ENCODE measurements around the gene RABEP2. TPM values are rescaled to one million over a fixed set of nuclear protein-coding genes. Genes with fewer than 3 reads are reported as not detected.

The RABEP2 gene
- total and polyA plus RNA-seq, 9 of the 15 experiments (the other 6 are each of a cell fraction or from before 2014, with no cell fraction given), result 0.15 to 13.4 (median 3.5) TPM

DNA sequence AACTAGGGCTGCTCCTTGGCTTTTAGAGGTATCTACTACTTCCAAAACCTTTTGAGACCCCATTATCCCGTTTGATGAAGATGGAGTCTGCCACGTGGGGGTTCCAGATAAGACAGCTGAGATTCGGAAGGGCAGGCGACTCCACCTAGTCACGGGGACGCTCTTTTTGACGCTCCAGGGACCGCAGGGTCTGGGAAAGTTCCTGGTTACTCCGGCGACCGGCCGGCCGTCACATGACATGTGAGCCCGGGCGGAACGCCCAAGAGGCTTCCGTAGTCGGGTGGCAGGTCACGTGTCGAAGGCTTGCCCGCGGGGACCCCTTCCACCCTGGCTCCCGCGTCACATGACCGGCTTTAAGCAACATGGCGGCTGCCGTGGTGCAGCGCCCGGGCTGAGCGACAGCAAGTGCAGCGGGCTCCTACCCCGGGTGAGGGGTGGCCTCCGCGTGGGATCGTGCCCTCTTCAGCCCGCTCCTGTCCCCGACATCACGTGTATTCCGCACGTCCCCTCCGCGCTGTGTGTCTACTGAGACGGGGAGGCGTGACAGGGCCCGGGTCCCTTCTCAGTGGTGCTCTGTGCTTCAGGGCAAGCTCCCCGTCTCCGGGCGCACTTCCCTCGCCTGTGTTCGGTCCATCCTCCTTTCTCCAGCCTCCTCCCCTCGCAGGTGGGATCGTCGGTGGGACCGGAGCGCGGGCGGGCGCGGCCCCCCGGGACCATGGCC is 49.6 kb upstream of the RABEP2 start, which contains the start of gene SPNS1 (continued):
- TF ChIP-seq, protein P1, sequence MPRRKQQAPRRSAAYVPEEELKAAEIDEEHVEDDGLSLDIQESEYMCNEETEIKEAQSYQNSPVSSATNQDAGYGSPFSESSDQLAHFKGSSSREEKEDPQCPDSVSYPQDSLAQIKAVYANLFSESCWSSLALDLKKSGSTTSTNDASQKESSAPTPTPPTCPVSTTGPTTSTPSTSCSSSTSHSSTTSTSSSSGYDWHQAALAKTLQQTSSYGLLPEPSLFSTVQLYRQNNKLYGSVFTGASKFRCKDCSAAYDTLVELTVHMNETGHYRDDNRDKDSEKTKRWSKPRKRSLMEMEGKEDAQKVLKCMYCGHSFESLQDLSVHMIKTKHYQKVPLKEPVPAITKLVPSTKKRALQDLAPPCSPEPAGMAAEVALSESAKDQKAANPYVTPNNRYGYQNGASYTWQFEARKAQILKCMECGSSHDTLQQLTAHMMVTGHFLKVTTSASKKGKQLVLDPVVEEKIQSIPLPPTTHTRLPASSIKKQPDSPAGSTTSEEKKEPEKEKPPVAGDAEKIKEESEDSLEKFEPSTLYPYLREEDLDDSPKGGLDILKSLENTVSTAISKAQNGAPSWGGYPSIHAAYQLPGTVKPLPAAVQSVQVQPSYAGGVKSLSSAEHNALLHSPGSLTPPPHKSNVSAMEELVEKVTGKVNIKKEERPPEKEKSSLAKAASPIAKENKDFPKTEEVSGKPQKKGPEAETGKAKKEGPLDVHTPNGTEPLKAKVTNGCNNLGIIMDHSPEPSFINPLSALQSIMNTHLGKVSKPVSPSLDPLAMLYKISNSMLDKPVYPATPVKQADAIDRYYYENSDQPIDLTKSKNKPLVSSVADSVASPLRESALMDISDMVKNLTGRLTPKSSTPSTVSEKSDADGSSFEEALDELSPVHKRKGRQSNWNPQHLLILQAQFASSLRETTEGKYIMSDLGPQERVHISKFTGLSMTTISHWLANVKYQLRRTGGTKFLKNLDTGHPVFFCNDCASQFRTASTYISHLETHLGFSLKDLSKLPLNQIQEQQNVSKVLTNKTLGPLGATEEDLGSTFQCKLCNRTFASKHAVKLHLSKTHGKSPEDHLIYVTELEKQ (CRISPR knock-in tag; IDR thresholded peaks at IDR 0.05), result no peak
- TF ChIP-seq ZNF12 (CRISPR knock-in tag; IDR thresholded peaks at IDR 0.05), result peak; percentile 63; the same call in 1 of the 2 replicates
- TF ChIP-seq ZNF408 (CRISPR knock-in tag; IDR thresholded peaks at IDR 0.05; ENCODE audit: low read depth), result no peak
- peak; percentile 44; the same call in 1 of the 2 replicates for TF ChIP-seq FOSL1 (tag; conservative IDR thresholded peaks at IDR 0.05)
- no peak for TF ChIP-seq COPS2 (conservative IDR thresholded peaks at IDR 0.05)
- peak; percentile 45; the same call in 1 of the 2 replicates for TF ChIP-seq POLR2AphosphoS5 (IDR thresholded peaks at IDR 0.05; ENCODE audit: control insufficient read depth, insufficient read depth, low read depth, low read length)
- TF ChIP-seq, protein P2, sequence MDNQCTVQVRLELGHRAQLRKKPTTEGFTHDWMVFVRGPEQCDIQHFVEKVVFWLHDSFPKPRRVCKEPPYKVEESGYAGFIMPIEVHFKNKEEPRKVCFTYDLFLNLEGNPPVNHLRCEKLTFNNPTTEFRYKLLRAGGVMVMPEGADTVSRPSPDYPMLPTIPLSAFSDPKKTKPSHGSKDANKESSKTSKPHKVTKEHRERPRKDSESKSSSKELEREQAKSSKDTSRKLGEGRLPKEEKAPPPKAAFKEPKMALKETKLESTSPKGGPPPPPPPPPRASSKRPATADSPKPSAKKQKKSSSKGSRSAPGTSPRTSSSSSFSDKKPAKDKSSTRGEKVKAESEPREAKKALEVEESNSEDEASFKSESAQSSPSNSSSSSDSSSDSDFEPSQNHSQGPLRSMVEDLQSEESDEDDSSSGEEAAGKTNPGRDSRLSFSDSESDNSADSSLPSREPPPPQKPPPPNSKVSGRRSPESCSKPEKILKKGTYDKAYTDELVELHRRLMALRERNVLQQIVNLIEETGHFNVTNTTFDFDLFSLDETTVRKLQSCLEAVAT (IDR thresholded peaks at IDR 0.05), result no peak
- peak; percentile 64 for TF ChIP-seq EP300 (IDR thresholded peaks at IDR 0.05; ENCODE audit: low read length)
- no peak for TF ChIP-seq TRIM28 (IDR thresholded peaks at IDR 0.05)
- 0 out of 2 replicates have a peak, but pooled peaks have one; percentile 53 for TF ChIP-seq GTF2E2 (tag; IDR thresholded peaks at IDR 0.05)
- 0 out of 2 replicates have a peak, but pooled peaks have one; percentile 7 for TF ChIP-seq GATA2 (CRISPR knock-in tag; IDR thresholded peaks at IDR 0.05)
- no peak for TF ChIP-seq ZSCAN29 (IDR thresholded peaks at IDR 0.05)
- TF ChIP-seq LARP7 (IDR thresholded peaks at IDR 0.05), result no peak
- TF ChIP-seq MECOM (CRISPR knock-in tag; IDR thresholded peaks at IDR 0.05), result peak; percentile 62; the same call in 1 of the 2 replicates
- TF ChIP-seq ZNF316 (IDR thresholded peaks at IDR 0.05), result no peak
- TF ChIP-seq GABPB2 (CRISPR knock-in tag; conservative IDR thresholded peaks at IDR 0.05), result no peak
- TF ChIP-seq, protein P3, sequence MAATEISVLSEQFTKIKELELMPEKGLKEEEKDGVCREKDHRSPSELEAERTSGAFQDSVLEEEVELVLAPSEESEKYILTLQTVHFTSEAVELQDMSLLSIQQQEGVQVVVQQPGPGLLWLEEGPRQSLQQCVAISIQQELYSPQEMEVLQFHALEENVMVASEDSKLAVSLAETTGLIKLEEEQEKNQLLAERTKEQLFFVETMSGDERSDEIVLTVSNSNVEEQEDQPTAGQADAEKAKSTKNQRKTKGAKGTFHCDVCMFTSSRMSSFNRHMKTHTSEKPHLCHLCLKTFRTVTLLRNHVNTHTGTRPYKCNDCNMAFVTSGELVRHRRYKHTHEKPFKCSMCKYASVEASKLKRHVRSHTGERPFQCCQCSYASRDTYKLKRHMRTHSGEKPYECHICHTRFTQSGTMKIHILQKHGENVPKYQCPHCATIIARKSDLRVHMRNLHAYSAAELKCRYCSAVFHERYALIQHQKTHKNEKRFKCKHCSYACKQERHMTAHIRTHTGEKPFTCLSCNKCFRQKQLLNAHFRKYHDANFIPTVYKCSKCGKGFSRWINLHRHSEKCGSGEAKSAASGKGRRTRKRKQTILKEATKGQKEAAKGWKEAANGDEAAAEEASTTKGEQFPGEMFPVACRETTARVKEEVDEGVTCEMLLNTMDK (IDR thresholded peaks at IDR 0.05; ENCODE audit: borderline replicate concordance, insufficient read depth, low read depth, low read length, poor library complexity, severe bottlenecking), result no peak
- TF ChIP-seq, protein P4, sequence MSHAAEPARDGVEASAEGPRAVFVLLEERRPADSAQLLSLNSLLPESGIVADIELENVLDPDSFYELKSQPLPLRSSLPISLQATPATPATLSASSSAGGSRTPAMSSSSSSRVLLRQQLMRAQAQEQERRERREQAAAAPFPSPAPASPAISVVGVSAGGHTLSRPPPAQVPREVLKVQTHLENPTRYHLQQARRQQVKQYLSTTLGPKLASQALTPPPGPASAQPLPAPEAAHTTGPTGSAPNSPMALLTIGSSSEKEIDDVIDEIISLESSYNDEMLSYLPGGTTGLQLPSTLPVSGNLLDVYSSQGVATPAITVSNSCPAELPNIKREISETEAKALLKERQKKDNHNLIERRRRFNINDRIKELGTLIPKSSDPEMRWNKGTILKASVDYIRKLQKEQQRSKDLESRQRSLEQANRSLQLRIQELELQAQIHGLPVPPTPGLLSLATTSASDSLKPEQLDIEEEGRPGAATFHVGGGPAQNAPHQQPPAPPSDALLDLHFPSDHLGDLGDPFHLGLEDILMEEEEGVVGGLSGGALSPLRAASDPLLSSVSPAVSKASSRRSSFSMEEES (CRISPR knock-in tag; IDR thresholded peaks at IDR 0.05), result peak; percentile 99
- TF ChIP-seq CCAR2 (IDR thresholded peaks at IDR 0.05; ENCODE audit: low read depth, low read length), result no peak
- TF ChIP-seq MCM7 (IDR thresholded peaks at IDR 0.05), result no peak
- TF ChIP-seq ZNF212 (CRISPR knock-in tag; IDR thresholded peaks at IDR 0.05), result no peak
